ENCODE measurements around the gene BCAS2. TPM values are rescaled to one million over a fixed set of nuclear protein-coding genes. Genes with fewer than 3 reads are reported as not detected.

The BCAS2 gene
- 100 to 1,000 TPM in 3 of 8 experiments, 10 to 100 TPM in 5; 53.9 to 132 (median 93.0) TPM for total RNA-seq

GRCh38 chr1:114581335-114582287 is at the start of gene BCAS2:
BCAS2 (minus strand) TSS chr1:114581615; CDS start chr1:114581591, 24 bp downstream.
- WGBS, 10 experiments = 0 to 90% (median 9%) methylated on average over 2 to 40 of the region's 40 CpGs
- Histone ChIP-seq H3K4me1 (replicated peaks in 1 of 2) (peaks cover 11 to 13% of the 10 kb centered on the region in 2 donors), H3K4me3 (peak within 1 kb of the TSS; percentile 63 to 74 (median 73)), H3K27ac (peak within 1 kb of the TSS; percentile 76 to 89)
- in situ Hi-C loops (cut with MboI; ENCODE audit: low pct_unique_long_range_greater_than_20kb in 2 of 9, low sequenced_read_pairs in 9 of 9, unreplicated experiment in 9 of 9) = no loop called here
- ATAC-seq (replicated peaks in 6 of 8) = peak; percentile 98 to 99 (median 99)

- no peak for ATAC-seq (replicated peaks in 6 of 8)
- Histone ChIP-seq H3K4me1 (replicated peaks in 1 of 2) (no peaks in the 10 kb centered on the region), H3K27ac (no peak overlapping the region), H3K4me3 (no peak overlapping the region)
- in situ Hi-C loops (cut with MboI; ENCODE audit: low pct_unique_long_range_greater_than_20kb in 2 of 9, low sequenced_read_pairs in 9 of 9, unreplicated experiment in 9 of 9) = no loop called here
- WGBS, 10 experiments = 0 to 33% (median 23%) methylated on average over 1 to 2 of the region's 2 CpGs; no CpG with 5 or more reads in 4 of the 10 experiments
Measured at GRCh38 chr1:114627107-114627506, 45.7 kb upstream of the BCAS2 start.

GRCh38 chr1:114623364-114623763 is 41.9 kb upstream of the BCAS2 start:
- H3K4me1 ChIP-seq (replicated peaks in 1 of 2) = no peaks in the 10 kb centered on the region
- ATAC-seq (replicated peaks in 6 of 8) = no peak
- 60 to 93% (median 87%) methylated on average over 1 to 5 of the region's 5 CpGs for WGBS, 10 experiments
- no peak overlapping the region for H3K27ac ChIP-seq
- in situ Hi-C loops (cut with MboI; ENCODE audit: low pct_unique_long_range_greater_than_20kb in 2 of 9, low sequenced_read_pairs in 9 of 9, unreplicated experiment in 9 of 9) = no loop called here
- no peak overlapping the region for H3K4me3 ChIP-seq

GRCh38 chr1:114620419-114620818 is 39.0 kb upstream of the BCAS2 start:
- Histone ChIP-seq H3K27ac (no peak overlapping the region), H3K4me3 (no peak overlapping the region), H3K4me1 (replicated peaks in 1 of 2) (no peaks in the 10 kb centered on the region)
- no peak for ATAC-seq (replicated peaks in 6 of 8)
- in situ Hi-C loops (cut with MboI; ENCODE audit: low pct_unique_long_range_greater_than_20kb in 2 of 9, low sequenced_read_pairs in 9 of 9, unreplicated experiment in 9 of 9) = no loop called here
- WGBS, 10 experiments = 71 to 100% (median 96%) methylated on average over 1 to 2 of the region's 2 CpGs; no CpG with 5 or more reads in 1 of the 10 experiments

- no peak overlapping the region for H3K27ac ChIP-seq
- H3K4me1 ChIP-seq (replicated peaks in 1 of 2) = no peaks in the 10 kb centered on the region
- no peak for ATAC-seq (replicated peaks in 6 of 8)
- in situ Hi-C loops (cut with MboI; ENCODE audit: low pct_unique_long_range_greater_than_20kb in 2 of 9, low sequenced_read_pairs in 9 of 9, unreplicated experiment in 9 of 9) = no loop called here
- H3K4me3 ChIP-seq = no peak overlapping the region
Measured at GRCh38 chr1:114618606-114619005, 37.2 kb upstream of the BCAS2 start.

- H3K4me1 ChIP-seq (replicated peaks in 1 of 2) = no peaks in the 10 kb centered on the region
- in situ Hi-C loops (cut with MboI; ENCODE audit: low pct_unique_long_range_greater_than_20kb in 2 of 9, low sequenced_read_pairs in 9 of 9, unreplicated experiment in 9 of 9) = no loop called here
Measured at GRCh38 chr1:114610546-114611245, 29.3 kb upstream of the BCAS2 start.

GRCh38 chr1:114609826-114610225 is 28.4 kb upstream of the BCAS2 start:
- Histone ChIP-seq H3K4me3 (no peak overlapping the region), H3K4me1 (replicated peaks in 1 of 2) (no peaks in the 10 kb centered on the region), H3K27ac (no peak overlapping the region)
- 50 to 100% (median 90%) methylated on average over 1 to 2 of the region's 2 CpGs; no CpG with 5 or more reads in 1 of the 10 experiments for whole genome bisulfite sequencing, 10 experiments
- in situ Hi-C loops (cut with MboI; ENCODE audit: low pct_unique_long_range_greater_than_20kb in 2 of 9, low sequenced_read_pairs in 9 of 9, unreplicated experiment in 9 of 9) = no loop called here
- no peak for ATAC-seq (replicated peaks in 6 of 8)

More at GRCh38 chr1:114610546-114611245, 29.3 kb upstream of the BCAS2 start:
- Histone ChIP-seq H3K27ac (no peak overlapping the region), H3K4me3 (no peak overlapping the region)
- WGBS, 10 experiments = 29 to 96% (median 82%) methylated on average over 2 to 9 of the region's 9 CpGs; no CpG with 5 or more reads in 3 of the 10 experiments
- ATAC-seq (replicated peaks in 6 of 8) = peak in 3 of 8 experiments; percentile 12 to 95 (median 94)

GRCh38 chr1:114609026-114609425 is 27.6 kb upstream of the BCAS2 start:
- ATAC-seq (replicated peaks in 6 of 8) = no peak
- Histone ChIP-seq H3K27ac (no peak overlapping the region), H3K4me1 (replicated peaks in 1 of 2) (no peaks in the 10 kb centered on the region), H3K4me3 (no peak overlapping the region)
- in situ Hi-C loops (cut with MboI; ENCODE audit: low pct_unique_long_range_greater_than_20kb in 2 of 9, low sequenced_read_pairs in 9 of 9, unreplicated experiment in 9 of 9) = no loop called here
- 67 to 100% (median 81%) methylated on average over 1 to 3 of the region's 3 CpGs for WGBS, 10 experiments

- Histone ChIP-seq H3K4me1 (replicated peaks in 1 of 2) (no peaks in the 10 kb centered on the region), H3K4me3 (no peak overlapping the region), H3K27ac (no peak overlapping the region)
- WGBS, 10 experiments = 33 to 90% (median 77%) methylated on average over 1 of the region's 1 CpG; no CpG with 5 or more reads in 6 of the 10 experiments
- in situ Hi-C loops (cut with MboI; ENCODE audit: low pct_unique_long_range_greater_than_20kb in 2 of 9, low sequenced_read_pairs in 9 of 9, unreplicated experiment in 9 of 9) = no loop called here
- peak in 3 of 8 experiments; percentile 8 to 43 (median 10) for ATAC-seq (replicated peaks in 6 of 8)
Measured at GRCh38 chr1:114607223-114607622, 25.8 kb upstream of the BCAS2 start.

GRCh38 chr1:114597949-114598348 is 16.5 kb upstream of the BCAS2 start:
- H3K27ac ChIP-seq = no peak overlapping the region
- H3K4me1 ChIP-seq (replicated peaks in 1 of 2) = no peaks in the 10 kb centered on the region
- in situ Hi-C loops (cut with MboI; ENCODE audit: low pct_unique_long_range_greater_than_20kb in 2 of 9, low sequenced_read_pairs in 9 of 9, unreplicated experiment in 9 of 9) = no loop called here
- H3K4me3 ChIP-seq = no peak overlapping the region
- ATAC-seq (replicated peaks in 6 of 8) = peak in 2 of 8 experiments; percentile 27 to 57
- 67 to 100% (median 89%) methylated on average over 1 of the region's 1 CpG; no CpG with 5 or more reads in 3 of the 10 experiments for WGBS, 10 experiments

GRCh38 chr1:114595602-114596001 is 14.2 kb upstream of the BCAS2 start:
- H3K27ac ChIP-seq = no peak overlapping the region
- H3K4me3 ChIP-seq = no peak overlapping the region
- no peak for ATAC-seq (replicated peaks in 6 of 8)
- no peaks in the 10 kb centered on the region for H3K4me1 ChIP-seq (replicated peaks in 1 of 2)
- in situ Hi-C loops (cut with MboI; ENCODE audit: low pct_unique_long_range_greater_than_20kb in 2 of 9, low sequenced_read_pairs in 9 of 9, unreplicated experiment in 9 of 9) = no loop called here

GRCh38 chr1:114594046-114594445 is 12.6 kb upstream of the BCAS2 start:
- in situ Hi-C loops (cut with MboI; ENCODE audit: low pct_unique_long_range_greater_than_20kb in 2 of 9, low sequenced_read_pairs in 9 of 9, unreplicated experiment in 9 of 9) = no loop called here
- Histone ChIP-seq H3K27ac (no peak overlapping the region), H3K4me3 (no peak overlapping the region), H3K4me1 (replicated peaks in 1 of 2) (no peaks in the 10 kb centered on the region)
- ATAC-seq (replicated peaks in 6 of 8) = no peak
- 82 to 100% (median 90%) methylated on average over 1 to 3 of the region's 3 CpGs for WGBS, 10 experiments

- no peak for ATAC-seq (replicated peaks in 6 of 8)
- 28 to 95% (median 60%) methylated on average over 1 to 3 of the region's 3 CpGs; no CpG with 5 or more reads in 1 of the 10 experiments for WGBS, 10 experiments
- in situ Hi-C loops (cut with MboI; ENCODE audit: low pct_unique_long_range_greater_than_20kb in 2 of 9, low sequenced_read_pairs in 9 of 9, unreplicated experiment in 9 of 9) = no loop called here
- Histone ChIP-seq H3K4me1 (replicated peaks in 1 of 2) (no peaks in the 10 kb centered on the region), H3K27ac (no peak overlapping the region), H3K4me3 (no peak overlapping the region)
Measured at GRCh38 chr1:114589122-114589521, 7.7 kb upstream of the BCAS2 start.
